Right cardiac atrium (tissue), 5 donors: Measurements from ENCODE around the gene TCEAL5. TPM values are rescaled to one million over a fixed set of nuclear protein-coding genes. Genes with fewer than 3 reads are reported as not detected.
"Not testable (repeated sequence)": the region's sequence is repeated elsewhere in the genome, so short reads cannot be mapped to it uniquely, and the experiment has no call there.

Experiments used
- ATAC-seq, 2 donors: fragments of 200-7000 bp; cut with Tn5 transposase; one replicate each; pipeline versions ENCODE4 v1.8.0 to v1.9.1; 2020; ENCODE audit warnings: moderate library complexity in 2 of 2, mild to moderate bottlenecking in 1 of 2
- DNase-seq, 3 donors: peaks; one replicate each; pipeline ENCODE4 v3.0.0-alpha.2; 2020
- H3K27ac ChIP-seq: one replicate; pipeline ENCODE4 v1.5.1; 2013; ENCODE audit warnings: mild to moderate bottlenecking, low read length, control low read depth, moderate library complexity
- H3K27me3 ChIP-seq: one replicate; pipeline ENCODE4 v1.6.1; 2013; ENCODE audit not compliant: control insufficient read depth, insufficient read depth
- H3K4me1 ChIP-seq: one replicate; pipeline ENCODE4 v1.6.1; 2013; ENCODE audit warnings: low read length; ENCODE audit not compliant: control insufficient read depth, insufficient read depth
- H3K4me3 ChIP-seq: one replicate; pipeline ENCODE4 v1.5.1; 2013; ENCODE audit warnings: low read length, control low read depth
- H3K9me3 ChIP-seq: one replicate; pipeline ENCODE4 v1.6.1; 2013; ENCODE audit warnings: low read length; ENCODE audit not compliant: control insufficient read depth
- WGBS: extraction: QIAGEN DNeasy Blood & Tissue Kit; methylation state at CpG from one replicate; pipeline ENCODE4 v1.1.7; 2013; 5-methylcytosine and 5-hydroxymethylcytosine counted together
- intact Hi-C, 4 donors: fragments of 100-400 bp; cut with DNase I; formaldehyde crosslinking; loops; one replicate each; pipeline versions ENCODE4 v1.11.0 to v1.14.0; 2022 to 2023
- polyA plus RNA-seq: library from polyadenylated mRNA; stranded (reverse); fragments of 200-250 nt; gene quantifications from one replicate; pipeline ENCODE4 v1.2.3, GENCODE V29; 2013
- total RNA-seq, 4 donors: library from RNA; stranded (reverse); fragmentation: NEBNext Ultra II Directional; extraction: Animal tissue kit (Norgen Biotek cat#: 25700); gene quantifications; one replicate each; pipeline ENCODE4 v1.2.1, GENCODE V29; 2021
- donor health status: healthy with polysubstance abuse.
- donor health status: DM: no; HTN: yes; CAD: no.
- donor health status: DM: no; HTN: no; CAD: no.
- donor health status: DM: no; HTN: yes; CAD: no; lungs with severe emphysema.
- donor health status: DM: yes; HTN: yes; CAD: no.

The TCEAL5 gene
- total and polyA plus RNA-seq, 5 donors: 0.45 to 1.6 (median 0.81) TPM

DNA sequence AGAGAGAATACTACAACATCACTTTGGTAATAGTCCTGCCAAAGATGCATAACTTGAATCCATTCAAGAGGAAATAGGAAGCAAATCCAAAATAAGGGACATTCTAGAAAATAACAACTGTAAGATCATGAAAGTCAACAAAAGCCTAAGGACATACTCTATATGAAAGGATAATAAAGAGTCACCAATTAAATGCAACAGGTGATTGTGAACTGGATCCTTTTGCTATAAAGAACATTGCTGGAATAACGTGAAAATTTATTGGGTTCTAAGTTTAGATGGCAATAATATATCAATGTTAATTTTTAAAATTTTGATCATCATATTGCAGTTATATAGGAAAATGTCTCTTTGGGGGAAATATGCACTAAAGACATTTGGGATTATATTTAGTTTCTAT, 41.7 kb downstream of the TCEAL5 start:
- H3K4me3 ChIP-seq: no peak overlapping the region
- ATAC-seq (no peak), DNase-seq (no peak)
- no peak overlapping the region for H3K27ac ChIP-seq
- no peaks in the 10 kb centered on the region for H3K9me3 ChIP-seq
- H3K4me1 ChIP-seq: no peaks in the 10 kb centered on the region
- intact Hi-C loops: no loop called here
- H3K27me3 ChIP-seq: no peaks in the 10 kb centered on the region
- WGBS: 98% methylated on average over 1 of the region's 1 CpG

DNA sequence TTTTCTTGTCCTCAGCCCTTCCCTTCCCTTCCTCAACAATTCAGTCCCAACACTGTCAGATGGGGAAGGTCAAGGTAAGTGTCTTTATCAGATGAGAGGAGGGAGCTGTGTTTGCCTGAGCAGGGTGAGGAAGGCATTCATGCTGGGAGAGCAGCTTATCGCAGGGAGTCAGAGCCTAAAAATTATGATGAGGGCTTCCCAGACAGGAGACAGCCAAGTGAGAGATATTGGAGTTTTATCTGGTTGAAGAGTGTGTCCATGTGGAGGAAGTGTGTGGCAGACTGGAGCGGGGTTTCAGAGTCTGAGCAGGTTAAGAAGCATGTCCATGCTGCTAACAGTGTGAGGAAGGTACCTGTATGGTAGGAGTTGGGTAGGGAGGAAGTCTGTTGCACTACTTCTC, 43.3 kb downstream of the TCEAL5 start:
- intact Hi-C loops: no loop called here
- DNase-seq (no peak), ATAC-seq (no peak)
- no peak overlapping the region for H3K27ac ChIP-seq
- WGBS: 71% methylated on average over 2 of the region's 2 CpGs
- no peaks in the 10 kb centered on the region for H3K9me3 ChIP-seq
- H3K4me1 ChIP-seq: no peaks in the 10 kb centered on the region
- H3K4me3 ChIP-seq: no peak overlapping the region
- no peaks in the 10 kb centered on the region for H3K27me3 ChIP-seq

- H3K4me1 ChIP-seq, ATAC-seq, H3K9me3 ChIP-seq, H3K27ac ChIP-seq, H3K27me3 ChIP-seq, intact Hi-C loops, DNase-seq, H3K4me3 ChIP-seq: not testable (repeated sequence)
- WGBS: 93% methylated on average over 4 of the region's 4 CpGs
Measured at GRCh38 chrX:103225918-103226317, 50.6 kb downstream of the TCEAL5 start.

Other genes starting within 250 kb of the TCEAL5 start
- gene BEX1, start 212.6 kb downstream of the TCEAL5 start, total RNA-seq: 10 to 100 TPM in 2 of 4 donors, 1 to 10 TPM in 2; 3.7 to 13.2 (median 9.3) TPM
- 25.8 TPM for gene BEX1, start 212.6 kb downstream of the TCEAL5 start, polyA plus RNA-seq
- 1 to 10 TPM; 1.2 to 2.1 (median 2.0) TPM for gene NXF3, start 183.6 kb downstream of the TCEAL5 start, total RNA-seq
- 0.50 TPM for gene NXF3, start 183.6 kb downstream of the TCEAL5 start, polyA plus RNA-seq
- gene BEX4, start 61.6 kb downstream of the TCEAL5 start, total RNA-seq: 10 to 100 TPM; 62.9 to 94.0 (median 79.7) TPM
- 141 TPM for gene BEX4, start 61.6 kb downstream of the TCEAL5 start, polyA plus RNA-seq
- 10 to 100 TPM; 57.1 to 72.6 (median 61.4) TPM for gene TCEAL8, start 21.6 kb downstream of the TCEAL5 start, total RNA-seq
- 96.8 TPM for gene TCEAL8, start 21.6 kb downstream of the TCEAL5 start, polyA plus RNA-seq
- gene BEX2, start 34.2 kb upstream of the TCEAL5 start, total RNA-seq: 10 to 100 TPM; 16.8 to 27.0 (median 23.4) TPM
- gene BEX2, start 34.2 kb upstream of the TCEAL5 start, polyA plus RNA-seq: 26.1 TPM
- gene TCEAL7, start 53.5 kb upstream of the TCEAL5 start, total RNA-seq: 1 to 10 TPM; 8.0 to 9.7 (median 8.9) TPM
- 12.3 TPM for gene TCEAL7, start 53.5 kb upstream of the TCEAL5 start, polyA plus RNA-seq
- 10 to 100 TPM; 32.2 to 47.0 (median 35.2) TPM for gene TCEAL9, start 79.8 kb upstream of the TCEAL5 start, total RNA-seq
- 99.5 TPM for gene TCEAL9, start 79.8 kb upstream of the TCEAL5 start, polyA plus RNA-seq
- 100 to 1,000 TPM; 185 to 244 (median 213) TPM for gene BEX3, start 99.8 kb upstream of the TCEAL5 start, total RNA-seq
- gene BEX3, start 99.8 kb upstream of the TCEAL5 start, polyA plus RNA-seq: 305 TPM
- gene RAB40A, start 242.7 kb upstream of the TCEAL5 start, total RNA-seq: under 1 TPM; 0.31 to 0.49 (median 0.40) TPM
- 0.23 TPM for gene RAB40A, start 242.7 kb upstream of the TCEAL5 start, polyA plus RNA-seq